ENCODE results near the gene PDLIM5. TPM values are rescaled to one million over a fixed set of nuclear protein-coding genes. Genes with fewer than 3 reads are reported as not detected.

Gene PDLIM5
- total RNA-seq, 1 experiment from 2014 or later: 44.7 TPM

DNA sequence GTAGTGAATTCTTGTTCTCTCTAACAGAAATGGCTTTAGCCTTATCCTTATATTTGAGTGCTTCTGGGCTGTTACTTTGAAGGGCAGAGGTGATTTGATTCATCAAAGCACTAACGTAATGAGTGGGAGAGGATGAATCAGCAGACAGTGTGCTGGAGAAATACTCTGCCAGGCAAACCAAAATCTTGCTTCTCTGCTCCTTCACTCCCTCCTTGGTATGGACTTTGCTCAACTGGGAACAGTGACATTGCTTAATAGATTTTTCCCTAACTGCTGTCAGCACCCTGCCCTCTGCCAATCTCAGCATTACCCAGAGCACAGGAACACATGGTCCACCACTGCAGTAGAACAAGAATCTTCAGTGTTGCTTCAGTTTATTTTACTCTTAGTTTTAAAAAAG is 56.0 kb downstream of the PDLIM5 start:
- no peak overlapping the region for H3K27ac ChIP-seq (ENCODE audit: low read length)
- H3K27me3 ChIP-seq (ENCODE audit: control insufficient read depth, insufficient read depth, low read length): no peaks in the 10 kb centered on the region
- in situ Hi-C loops (cut with HindIII; ENCODE audit: low pct_unique_long_range_greater_than_20kb, low sequenced_read_pairs): no loop called here
- TF ChIP-seq, protein P1, sequence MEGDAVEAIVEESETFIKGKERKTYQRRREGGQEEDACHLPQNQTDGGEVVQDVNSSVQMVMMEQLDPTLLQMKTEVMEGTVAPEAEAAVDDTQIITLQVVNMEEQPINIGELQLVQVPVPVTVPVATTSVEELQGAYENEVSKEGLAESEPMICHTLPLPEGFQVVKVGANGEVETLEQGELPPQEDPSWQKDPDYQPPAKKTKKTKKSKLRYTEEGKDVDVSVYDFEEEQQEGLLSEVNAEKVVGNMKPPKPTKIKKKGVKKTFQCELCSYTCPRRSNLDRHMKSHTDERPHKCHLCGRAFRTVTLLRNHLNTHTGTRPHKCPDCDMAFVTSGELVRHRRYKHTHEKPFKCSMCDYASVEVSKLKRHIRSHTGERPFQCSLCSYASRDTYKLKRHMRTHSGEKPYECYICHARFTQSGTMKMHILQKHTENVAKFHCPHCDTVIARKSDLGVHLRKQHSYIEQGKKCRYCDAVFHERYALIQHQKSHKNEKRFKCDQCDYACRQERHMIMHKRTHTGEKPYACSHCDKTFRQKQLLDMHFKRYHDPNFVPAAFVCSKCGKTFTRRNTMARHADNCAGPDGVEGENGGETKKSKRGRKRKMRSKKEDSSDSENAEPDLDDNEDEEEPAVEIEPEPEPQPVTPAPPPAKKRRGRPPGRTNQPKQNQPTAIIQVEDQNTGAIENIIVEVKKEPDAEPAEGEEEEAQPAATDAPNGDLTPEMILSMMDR (IDR thresholded peaks at IDR 0.05): no peak
- TF ChIP-seq TCF7L2 (IDR thresholded peaks at IDR 0.05; ENCODE audit: low read depth, low read length) (no peak), SIN3A (IDR thresholded peaks at IDR 0.05; ENCODE audit: borderline replicate concordance, insufficient read depth, low read depth, low read length) (no peak), POLR2AphosphoS5 (IDR thresholded peaks at IDR 0.05; ENCODE audit: low read depth, low read length) (no peak)
- TF ChIP-seq, protein P2, sequence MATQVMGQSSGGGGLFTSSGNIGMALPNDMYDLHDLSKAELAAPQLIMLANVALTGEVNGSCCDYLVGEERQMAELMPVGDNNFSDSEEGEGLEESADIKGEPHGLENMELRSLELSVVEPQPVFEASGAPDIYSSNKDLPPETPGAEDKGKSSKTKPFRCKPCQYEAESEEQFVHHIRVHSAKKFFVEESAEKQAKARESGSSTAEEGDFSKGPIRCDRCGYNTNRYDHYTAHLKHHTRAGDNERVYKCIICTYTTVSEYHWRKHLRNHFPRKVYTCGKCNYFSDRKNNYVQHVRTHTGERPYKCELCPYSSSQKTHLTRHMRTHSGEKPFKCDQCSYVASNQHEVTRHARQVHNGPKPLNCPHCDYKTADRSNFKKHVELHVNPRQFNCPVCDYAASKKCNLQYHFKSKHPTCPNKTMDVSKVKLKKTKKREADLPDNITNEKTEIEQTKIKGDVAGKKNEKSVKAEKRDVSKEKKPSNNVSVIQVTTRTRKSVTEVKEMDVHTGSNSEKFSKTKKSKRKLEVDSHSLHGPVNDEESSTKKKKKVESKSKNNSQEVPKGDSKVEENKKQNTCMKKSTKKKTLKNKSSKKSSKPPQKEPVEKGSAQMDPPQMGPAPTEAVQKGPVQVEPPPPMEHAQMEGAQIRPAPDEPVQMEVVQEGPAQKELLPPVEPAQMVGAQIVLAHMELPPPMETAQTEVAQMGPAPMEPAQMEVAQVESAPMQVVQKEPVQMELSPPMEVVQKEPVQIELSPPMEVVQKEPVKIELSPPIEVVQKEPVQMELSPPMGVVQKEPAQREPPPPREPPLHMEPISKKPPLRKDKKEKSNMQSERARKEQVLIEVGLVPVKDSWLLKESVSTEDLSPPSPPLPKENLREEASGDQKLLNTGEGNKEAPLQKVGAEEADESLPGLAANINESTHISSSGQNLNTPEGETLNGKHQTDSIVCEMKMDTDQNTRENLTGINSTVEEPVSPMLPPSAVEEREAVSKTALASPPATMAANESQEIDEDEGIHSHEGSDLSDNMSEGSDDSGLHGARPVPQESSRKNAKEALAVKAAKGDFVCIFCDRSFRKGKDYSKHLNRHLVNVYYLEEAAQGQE (IDR thresholded peaks at IDR 0.05; ENCODE audit: insufficient read depth in 1 of 2, low read depth in 2 of 2, low read length in 1 of 2): no peak
- DNase-seq (ENCODE audit: low read depth, low spot score): peak; percentile 22
- ATAC-seq: no peak; the same call in 1 of the 2 replicates
- intact Hi-C loops (cut with micrococcal nuclease; ENCODE audit: unreplicated experiment): no loop called here
- ChIA-PET CTCF (no interaction called here), POLR2A (no interaction called here)
- H3K9me3 ChIP-seq (ENCODE audit: control insufficient read depth, insufficient read depth, low read depth, low read length): no peaks in the 10 kb centered on the region
- no peaks in the 10 kb centered on the region for H3K36me3 ChIP-seq (ENCODE audit: control insufficient read depth, insufficient read depth, low read length)
- H3K4me1 ChIP-seq (ENCODE audit: control insufficient read depth, insufficient read depth, low read length): no peaks in the 10 kb centered on the region
- H3K4me3 ChIP-seq (ENCODE audit: low read depth in 2 of 2, low read length in 2 of 2): no peak overlapping the region
- BruUV-seq (replicated peaks): no TSS peak

DNA sequence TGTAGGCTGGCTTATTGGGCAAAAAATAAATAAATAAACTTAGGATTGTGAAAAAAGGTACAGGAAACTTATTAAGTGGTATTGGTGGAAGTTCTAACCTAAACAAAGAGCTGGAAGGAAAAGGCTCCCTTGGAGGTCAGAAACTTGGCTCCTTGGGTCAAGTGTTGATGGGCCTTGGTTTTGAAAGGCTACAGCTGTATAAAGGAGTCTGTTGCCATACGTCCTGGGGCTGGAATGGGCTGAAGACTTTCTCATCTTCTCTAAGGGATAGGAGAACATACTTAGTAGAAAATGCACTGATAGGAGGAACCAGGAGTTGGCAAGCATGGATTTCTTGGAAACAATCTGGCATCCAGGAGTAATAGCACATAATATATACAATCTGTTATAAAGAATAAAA is 56.6 kb downstream of the PDLIM5 start:
- BruUV-seq (replicated peaks): no TSS peak
- H3K4me3 ChIP-seq (ENCODE audit: low read depth in 2 of 2, low read length in 2 of 2): no peak overlapping the region
- in situ Hi-C loops (cut with HindIII; ENCODE audit: low pct_unique_long_range_greater_than_20kb, low sequenced_read_pairs) (no loop called here), intact Hi-C loops (cut with micrococcal nuclease; ENCODE audit: unreplicated experiment) (no loop called here)
- DNase-seq (ENCODE audit: low read depth, low spot score): no peak
- no peaks in the 10 kb centered on the region for H3K27me3 ChIP-seq (ENCODE audit: control insufficient read depth, insufficient read depth, low read length)
- no peak overlapping the region for H3K27ac ChIP-seq (ENCODE audit: low read length)
- ATAC-seq: no peak
- POLR2A ChIA-PET: no interaction called here
- H3K9me3 ChIP-seq (ENCODE audit: control insufficient read depth, insufficient read depth, low read depth, low read length): no peaks in the 10 kb centered on the region
- H3K36me3 ChIP-seq (ENCODE audit: control insufficient read depth, insufficient read depth, low read length): no peaks in the 10 kb centered on the region
- TF ChIP-seq POLR2AphosphoS5 (IDR thresholded peaks at IDR 0.05; ENCODE audit: low read depth, low read length): no peak
- TF ChIP-seq, protein P2 (IDR thresholded peaks at IDR 0.05; ENCODE audit: insufficient read depth in 1 of 2, low read depth in 2 of 2, low read length in 1 of 2): no peak
- no peak for TF ChIP-seq SIN3A (IDR thresholded peaks at IDR 0.05; ENCODE audit: borderline replicate concordance, insufficient read depth, low read depth, low read length)
- TF ChIP-seq, protein P1 (IDR thresholded peaks at IDR 0.05): no peak
- no peak for TF ChIP-seq TCF7L2 (IDR thresholded peaks at IDR 0.05; ENCODE audit: low read depth, low read length)
- CTCF ChIA-PET: no interaction called here
- H3K4me1 ChIP-seq (ENCODE audit: control insufficient read depth, insufficient read depth, low read length): no peaks in the 10 kb centered on the region
